Measurements from ENCODE around the gene P4HA3.

- TF ChIP-seq POLR2A (IDR thresholded peaks at IDR 0.05; ENCODE audit: extremely low read depth, insufficient read length) (no peak), CTCF (IDR thresholded peaks at IDR 0.05; ENCODE audit: low read depth, low read length) (no peak)
Measured at GRCh38 chr11:74265256-74265655, 46.2 kb downstream of the P4HA3 start.
